Stimulated activated memory B cell treated with anti-CD40 and anti-IgM and Interleukin-4, amounts not matched to agents 10 μg/mL and 1 μg/mL and 100 μg/mL, for 72 hours (primary cell): ENCODE data around the gene TAF11L2.
"Not testable (repeated sequence)": the region's sequence is repeated elsewhere in the genome, so short reads cannot be mapped to it uniquely, and the experiment has no call there.

Experiments used
- ATAC-seq: fragments of 150-1000 bp; cut with Tn5 transposase; 2 replicates; pipeline ENCODE4 v1.10.0; 2021
- H3K27ac Mint-ChIP-seq: one replicate; pipeline ENCODE4 v1.8.0; 2022; ENCODE audit warnings: mild to moderate bottlenecking, mixed read lengths
- H3K27me3 Mint-ChIP-seq: one replicate; pipeline ENCODE4 v1.8.0; 2022; ENCODE audit warnings: mixed read lengths
- H3K36me3 Mint-ChIP-seq: one replicate; pipeline ENCODE4 v1.8.0; 2022; ENCODE audit warnings: mixed read lengths
- H3K4me1 Mint-ChIP-seq: one replicate; pipeline ENCODE4 v1.8.0; 2022; ENCODE audit warnings: mixed read lengths
- H3K4me3 Mint-ChIP-seq: one replicate; pipeline ENCODE4 v1.8.0; 2022; ENCODE audit warnings: mild to moderate bottlenecking, moderate library complexity, mixed read lengths
- H3K9me3 Mint-ChIP-seq: one replicate; pipeline ENCODE4 v1.8.0; 2022; ENCODE audit warnings: mixed read lengths

Gene TAF11L2

GRCh38 chr5:17497446-17497845, 585 bp upstream of the TAF11L2 start:
- no peak overlapping the region for H3K27ac Mint-ChIP-seq
- no peak overlapping the region for H3K4me3 Mint-ChIP-seq
- no peak for ATAC-seq
- H3K4me1 Mint-ChIP-seq, result no peaks in the 10 kb centered on the region
- H3K9me3 Mint-ChIP-seq, result peaks cover 6% of the 10 kb centered on the region
- H3K27me3 Mint-ChIP-seq, result no peaks in the 10 kb centered on the region
- no peaks in the 10 kb centered on the region for H3K36me3 Mint-ChIP-seq

GRCh38 chr5:17511775-17512325, 13.8 kb downstream of the TAF11L2 start:
- H3K27me3 Mint-ChIP-seq, result peaks cover 8% of the 10 kb centered on the region
- no peak overlapping the region for H3K4me3 Mint-ChIP-seq
- H3K27ac Mint-ChIP-seq, result no peak overlapping the region
- no peaks in the 10 kb centered on the region for H3K36me3 Mint-ChIP-seq
- no peak for ATAC-seq
- no peaks in the 10 kb centered on the region for H3K9me3 Mint-ChIP-seq
- H3K4me1 Mint-ChIP-seq, result no peaks in the 10 kb centered on the region

- H3K27ac Mint-ChIP-seq, H3K9me3 Mint-ChIP-seq, H3K27me3 Mint-ChIP-seq, H3K4me1 Mint-ChIP-seq, ATAC-seq, H3K36me3 Mint-ChIP-seq, H3K4me3 Mint-ChIP-seq: not testable (repeated sequence)
These were observed 19.5 kb downstream of the TAF11L2 start for GRCh38 chr5:17517526-17517925.

- not testable (repeated sequence) for H3K27ac Mint-ChIP-seq, ATAC-seq, H3K4me3 Mint-ChIP-seq, H3K36me3 Mint-ChIP-seq, H3K9me3 Mint-ChIP-seq, H3K4me1 Mint-ChIP-seq, H3K27me3 Mint-ChIP-seq
These were observed 20.0 kb downstream of the TAF11L2 start, which contains the start of gene TAF11L3 for GRCh38 chr5:17518067-17518466. Gene TAF11L3, plus strand, starts transcription at chr5:17518367.

GRCh38 chr5:17519508-17519907, 21.5 kb downstream of the TAF11L2 start:
- H3K4me3 Mint-ChIP-seq, ATAC-seq, H3K9me3 Mint-ChIP-seq, H3K27ac Mint-ChIP-seq, H3K4me1 Mint-ChIP-seq, H3K36me3 Mint-ChIP-seq, H3K27me3 Mint-ChIP-seq: not testable (repeated sequence)

- not testable (repeated sequence) for ATAC-seq, H3K9me3 Mint-ChIP-seq, H3K27ac Mint-ChIP-seq, H3K27me3 Mint-ChIP-seq, H3K4me1 Mint-ChIP-seq, H3K4me3 Mint-ChIP-seq, H3K36me3 Mint-ChIP-seq
These were observed 23.5 kb downstream of the TAF11L2 start, which contains the start of gene TAF11L4 for GRCh38 chr5:17521501-17521900. Gene TAF11L4, plus strand, starts transcription at chr5:17521801.

- ATAC-seq, H3K9me3 Mint-ChIP-seq, H3K4me1 Mint-ChIP-seq, H3K27me3 Mint-ChIP-seq, H3K36me3 Mint-ChIP-seq, H3K27ac Mint-ChIP-seq, H3K4me3 Mint-ChIP-seq: not testable (repeated sequence)
These were observed 26.9 kb downstream of the TAF11L2 start, which contains the start of gene TAF11L5 for GRCh38 chr5:17524935-17525334. Gene TAF11L5, plus strand, starts transcription at chr5:17525235.

- H3K9me3 Mint-ChIP-seq, H3K36me3 Mint-ChIP-seq, H3K27ac Mint-ChIP-seq, H3K27me3 Mint-ChIP-seq, H3K4me3 Mint-ChIP-seq, H3K4me1 Mint-ChIP-seq, ATAC-seq: not testable (repeated sequence)
These were observed 28.5 kb downstream of the TAF11L2 start for GRCh38 chr5:17526504-17526903.

GRCh38 chr5:17528369-17528768, 30.3 kb downstream of the TAF11L2 start, which contains the start of gene TAF11L6:
Gene TAF11L6, plus strand, starts transcription at chr5:17528669.
- not testable (repeated sequence) for H3K36me3 Mint-ChIP-seq, ATAC-seq, H3K4me3 Mint-ChIP-seq, H3K4me1 Mint-ChIP-seq, H3K27me3 Mint-ChIP-seq, H3K9me3 Mint-ChIP-seq, H3K27ac Mint-ChIP-seq
